HFFc6 (cell line): ENCODE measurements around the gene EFHC1. TPM values are rescaled to one million over a fixed set of nuclear protein-coding genes. Genes with fewer than 3 reads are reported as not detected.

Source experiments
- DNase-seq: peaks from one replicate; pipeline ENCODE4 v3.0.0-alpha.2; 2018
- H3K27ac Mint-ChIP-seq: 2 replicates; pipeline ENCODE4 v1.8.0; 2020; ENCODE audit warnings: mild to moderate bottlenecking, mixed read lengths
- H3K27me3 Mint-ChIP-seq: 2 replicates; pipeline ENCODE4 v1.8.0; 2021; ENCODE audit warnings: mild to moderate bottlenecking, moderate library complexity, mixed read lengths; ENCODE audit not compliant: insufficient read depth
- H3K36me3 Mint-ChIP-seq: 2 replicates; pipeline ENCODE4 v1.8.0; 2021; ENCODE audit warnings: low read depth, mixed read lengths
- H3K4me1 Mint-ChIP-seq: 2 replicates; pipeline ENCODE4 v1.8.0; 2020; ENCODE audit warnings: low read depth, mixed read lengths
- H3K4me3 Mint-ChIP-seq: 2 replicates; pipeline ENCODE4 v1.8.0; 2020; ENCODE audit warnings: mild to moderate bottlenecking, moderate library complexity, mixed read lengths
- H3K9me3 Mint-ChIP-seq: 2 replicates; pipeline ENCODE4 v1.8.0; 2020; ENCODE audit warnings: mild to moderate bottlenecking, mixed read lengths
- total RNA-seq, 6 experiments: library from RNA; stranded (reverse); fragmentation: NEBNext Ultra II Directional; extraction: Animal tissue kit (Norgen Biotek cat#: 25700); gene quantifications; 2 replicates in 1 of 6; 3 replicates in 5 of 6; pipeline ENCODE4 v1.2.3, GENCODE V29; 2021
- TF ChIP-seq, protein P1 (sequence below): fragments of 200-600 bp; sonication (generic); IDR thresholded peaks from 2 replicates; pipeline ENCODE4 v1.5.0; 2021; ENCODE audit warnings: antibody characterized with exemption, mild to moderate bottlenecking

EFHC1 gene
- total RNA-seq, 6 experiments from 2014 or later: 10.0 to 17.3 (median 13.8) TPM

DNA sequence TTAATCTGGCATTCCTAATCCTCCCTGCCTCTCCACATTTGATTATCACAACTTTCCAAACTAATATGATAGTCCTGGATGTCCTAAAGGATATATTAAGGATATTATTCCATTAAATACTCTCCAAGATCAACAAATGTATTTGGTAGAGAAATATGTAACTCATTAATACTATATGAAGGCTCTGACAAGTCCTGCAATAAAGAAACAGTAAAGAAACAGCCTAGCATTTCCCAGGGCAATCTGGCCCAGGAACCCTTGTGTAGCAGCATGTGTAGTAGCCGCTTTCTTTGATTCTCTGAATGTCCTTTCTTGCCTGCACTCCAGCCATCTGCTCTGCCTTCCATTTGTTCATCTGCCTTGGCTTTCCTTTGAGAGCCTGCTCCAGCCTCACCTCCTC lies 133.0 kb downstream of the EFHC1 start:
- peaks cover 91% of the 10 kb centered on the region for H3K4me1 Mint-ChIP-seq
- peak overlapping the region; percentile 78 for H3K4me3 Mint-ChIP-seq
- H3K27me3 Mint-ChIP-seq: peaks cover 4% of the 10 kb centered on the region; the same call in 1 of the 2 replicates
- TF ChIP-seq, protein P1, sequence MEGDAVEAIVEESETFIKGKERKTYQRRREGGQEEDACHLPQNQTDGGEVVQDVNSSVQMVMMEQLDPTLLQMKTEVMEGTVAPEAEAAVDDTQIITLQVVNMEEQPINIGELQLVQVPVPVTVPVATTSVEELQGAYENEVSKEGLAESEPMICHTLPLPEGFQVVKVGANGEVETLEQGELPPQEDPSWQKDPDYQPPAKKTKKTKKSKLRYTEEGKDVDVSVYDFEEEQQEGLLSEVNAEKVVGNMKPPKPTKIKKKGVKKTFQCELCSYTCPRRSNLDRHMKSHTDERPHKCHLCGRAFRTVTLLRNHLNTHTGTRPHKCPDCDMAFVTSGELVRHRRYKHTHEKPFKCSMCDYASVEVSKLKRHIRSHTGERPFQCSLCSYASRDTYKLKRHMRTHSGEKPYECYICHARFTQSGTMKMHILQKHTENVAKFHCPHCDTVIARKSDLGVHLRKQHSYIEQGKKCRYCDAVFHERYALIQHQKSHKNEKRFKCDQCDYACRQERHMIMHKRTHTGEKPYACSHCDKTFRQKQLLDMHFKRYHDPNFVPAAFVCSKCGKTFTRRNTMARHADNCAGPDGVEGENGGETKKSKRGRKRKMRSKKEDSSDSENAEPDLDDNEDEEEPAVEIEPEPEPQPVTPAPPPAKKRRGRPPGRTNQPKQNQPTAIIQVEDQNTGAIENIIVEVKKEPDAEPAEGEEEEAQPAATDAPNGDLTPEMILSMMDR: no peak
- H3K27ac Mint-ChIP-seq: peak overlapping the region; percentile 93
- DNase-seq: no peak
- H3K9me3 Mint-ChIP-seq: no peaks in the 10 kb centered on the region
- peaks cover 41% of the 10 kb centered on the region for H3K36me3 Mint-ChIP-seq

DNA sequence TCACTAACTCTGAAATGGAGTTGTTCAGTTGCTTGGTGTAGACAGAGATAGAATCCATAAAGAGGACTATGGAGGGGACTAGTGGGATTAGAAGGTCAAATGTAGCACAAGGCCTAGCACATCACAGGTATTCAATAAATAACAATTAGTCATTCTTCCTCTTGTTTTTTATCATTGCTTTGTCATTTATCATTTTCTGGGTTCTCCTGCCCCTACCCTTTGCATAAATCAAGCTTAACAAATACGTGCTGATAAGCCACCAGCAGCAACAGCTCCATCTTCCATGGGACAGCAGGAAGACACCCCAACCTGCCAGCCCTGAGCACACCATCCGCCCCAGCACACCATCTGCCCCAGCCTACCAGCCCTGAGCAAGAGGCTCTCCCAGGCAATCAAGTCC lies 133.6 kb downstream of the EFHC1 start:
- Mint-ChIP-seq H3K27me3 (peaks cover 4% of the 10 kb centered on the region; the same call in 1 of the 2 replicates), H3K9me3 (no peaks in the 10 kb centered on the region), H3K36me3 (peaks cover 41% of the 10 kb centered on the region), H3K4me1 (peaks cover 91% of the 10 kb centered on the region), H3K27ac (peak overlapping the region; percentile 93), H3K4me3 (peak overlapping the region; percentile 71)
- TF ChIP-seq, protein P1: no peak
- no peak for DNase-seq

DNA sequence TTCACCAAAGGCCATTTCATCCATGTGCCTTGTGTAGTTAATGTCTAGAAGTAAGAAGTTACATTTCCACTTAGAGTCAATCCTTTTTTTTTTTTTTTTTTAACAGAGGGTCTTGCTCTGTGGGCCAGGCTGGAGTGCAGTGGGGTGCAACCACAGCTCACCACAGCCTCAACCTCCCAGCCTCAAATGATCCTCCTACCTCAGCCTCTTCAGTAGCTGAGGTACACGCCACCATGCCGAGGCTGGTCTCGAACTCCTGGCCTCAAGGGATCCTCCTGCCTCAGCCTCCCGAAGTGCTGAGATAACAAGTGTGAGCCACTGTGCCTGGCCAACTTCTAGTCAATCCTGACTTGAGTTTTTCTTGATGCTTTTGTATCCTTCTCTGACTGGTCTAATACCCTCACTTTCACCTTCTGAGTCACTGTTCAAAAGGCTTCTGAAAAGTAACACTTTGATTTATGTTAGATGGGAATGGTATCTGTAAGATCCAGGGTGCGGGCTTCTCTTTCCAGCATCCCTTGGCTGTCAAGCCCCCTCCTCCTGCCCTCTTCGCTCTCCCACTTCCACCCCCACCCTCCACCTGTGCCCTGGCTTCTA lies 134.6 kb downstream of the EFHC1 start:
- Mint-ChIP-seq H3K4me3 (peak overlapping the region; percentile 53), H3K9me3 (no peaks in the 10 kb centered on the region), H3K27ac (peak overlapping the region; percentile 94), H3K36me3 (peaks cover 38% of the 10 kb centered on the region), H3K4me1 (peaks cover 91% of the 10 kb centered on the region), H3K27me3 (peaks cover 4% of the 10 kb centered on the region; the same call in 1 of the 2 replicates)
- TF ChIP-seq, protein P1: no peak
- DNase-seq: no peak

DNA sequence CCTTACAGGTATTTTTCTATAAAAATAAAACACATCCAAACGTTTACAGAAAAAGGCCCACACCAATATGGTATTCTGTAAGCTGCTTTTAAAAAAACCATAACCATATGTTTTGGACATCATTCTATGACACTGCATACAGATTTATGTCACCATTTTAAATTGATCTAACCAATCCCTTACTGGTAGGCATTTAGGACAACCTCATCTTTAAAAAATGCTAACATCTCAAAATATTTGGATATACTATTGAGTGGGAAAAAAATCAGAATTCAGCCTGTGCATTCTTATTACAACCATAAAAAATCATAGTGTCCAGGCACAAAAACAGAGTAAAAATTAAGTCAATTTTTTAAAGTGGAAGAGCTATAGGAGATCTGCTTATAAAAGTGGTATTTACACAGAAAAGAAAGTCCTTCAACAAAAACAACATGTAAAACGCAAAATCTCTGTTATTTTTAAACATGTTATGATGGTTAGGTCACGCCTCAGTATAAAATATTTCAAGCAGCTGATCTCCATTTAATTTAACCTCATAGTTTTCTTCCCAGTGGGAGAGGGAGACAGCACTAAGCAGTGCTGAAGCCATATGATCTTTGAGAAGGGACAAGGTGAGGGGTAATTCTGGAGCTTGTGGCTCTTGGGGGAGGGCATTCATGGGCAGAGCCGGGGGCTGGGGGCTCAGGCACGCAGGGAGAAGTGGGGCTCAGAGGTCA lies 135.5 kb downstream of the EFHC1 start:
- no peak for DNase-seq
- peaks cover 91% of the 10 kb centered on the region for H3K4me1 Mint-ChIP-seq
- H3K9me3 Mint-ChIP-seq: no peaks in the 10 kb centered on the region
- TF ChIP-seq, protein P1: no peak
- H3K27me3 Mint-ChIP-seq: peaks cover 4% of the 10 kb centered on the region; the same call in 1 of the 2 replicates
- H3K4me3 Mint-ChIP-seq: peak overlapping the region; percentile 75
- H3K27ac Mint-ChIP-seq: peak overlapping the region; percentile 94
- H3K36me3 Mint-ChIP-seq: peaks cover 38% of the 10 kb centered on the region

DNA sequence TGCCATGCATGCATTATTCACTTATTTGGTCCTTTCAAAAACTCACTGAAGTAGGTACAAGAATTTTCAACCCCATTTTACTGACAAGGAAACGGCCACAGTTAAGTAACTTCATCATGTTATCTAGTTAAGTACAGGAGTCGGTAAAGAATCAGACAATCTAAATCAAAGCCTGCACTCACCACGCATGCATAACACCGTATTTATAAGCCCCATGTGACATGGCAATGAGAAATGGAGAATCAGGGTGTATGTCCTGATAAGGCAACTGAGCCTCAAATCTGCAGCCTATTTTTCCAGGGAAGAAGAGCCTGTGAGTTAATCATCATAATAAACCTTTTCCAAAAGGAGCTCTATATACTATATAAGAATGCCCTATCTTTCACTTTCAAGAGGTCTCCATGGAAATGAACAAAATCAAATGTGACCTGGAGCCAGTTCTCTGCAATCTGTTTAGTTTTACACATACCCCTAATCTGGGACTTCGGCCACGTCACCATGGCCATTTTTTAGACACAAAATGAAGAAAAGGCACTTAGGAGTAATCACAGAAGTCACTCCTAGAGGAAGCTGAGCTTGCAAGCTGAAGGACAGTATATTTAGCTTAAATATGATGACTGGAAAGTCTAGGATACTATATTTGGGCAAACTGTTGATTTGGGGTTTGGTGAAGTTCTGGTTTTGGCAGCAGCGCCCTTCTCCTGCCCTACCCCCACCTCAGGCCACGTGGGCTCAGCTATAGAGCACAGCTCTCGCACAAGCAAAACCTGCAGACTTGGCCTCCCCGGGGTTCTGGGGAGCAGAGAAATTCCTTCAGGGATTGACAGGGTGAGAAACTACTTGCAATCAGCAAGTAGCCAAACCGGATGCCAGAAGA lies 137.5 kb downstream of the EFHC1 start:
- H3K4me1 Mint-ChIP-seq: peaks cover 86% of the 10 kb centered on the region
- peaks cover 49% of the 10 kb centered on the region for H3K36me3 Mint-ChIP-seq
- no peaks in the 10 kb centered on the region for H3K9me3 Mint-ChIP-seq
- peak overlapping the region; percentile 46; the same call in 1 of the 2 replicates for H3K4me3 Mint-ChIP-seq
- peak overlapping the region; percentile 83 for H3K27ac Mint-ChIP-seq
- DNase-seq: peak; percentile 30
- no peaks in the 10 kb centered on the region for H3K27me3 Mint-ChIP-seq
- TF ChIP-seq, protein P1: no peak
